ENCODE results near the gene DHX58.

DHX58 gene

GRCh38 chr17:42110301-42111264 is 1.9 kb downstream of the DHX58 start:
- DNase-seq (ENCODE audit: low read depth): no peak

GRCh38 chr17:42109086-42109485 is 3.4 kb downstream of the DHX58 start:
- no peak for DNase-seq (ENCODE audit: low read depth)

- peak; percentile 79 for DNase-seq (ENCODE audit: low read depth)
These were observed 4.6 kb downstream of the DHX58 start for GRCh38 chr17:42107597-42108576.

- no peak for DNase-seq (ENCODE audit: low read depth)
These were observed 5.4 kb downstream of the DHX58 start for GRCh38 chr17:42107124-42107523.

- DNase-seq (ENCODE audit: low read depth): no peak
These were observed 6.5 kb downstream of the DHX58 start for GRCh38 chr17:42106009-42106408.

- DNase-seq (ENCODE audit: low read depth): no peak
These were observed 8.2 kb downstream of the DHX58 start for GRCh38 chr17:42104264-42104663.

- no peak for DNase-seq (ENCODE audit: low read depth)
These were observed 9.1 kb downstream of the DHX58 start for GRCh38 chr17:42103221-42103954.

- peak; percentile 31 for DNase-seq (ENCODE audit: low read depth)
These were observed 10.8 kb downstream of the DHX58 start for GRCh38 chr17:42101513-42102292.

- DNase-seq (ENCODE audit: low read depth): no peak
These were observed 13.6 kb downstream of the DHX58 start for GRCh38 chr17:42098730-42099399.

- DNase-seq (ENCODE audit: low read depth): peak; percentile 13
These were observed 14.6 kb downstream of the DHX58 start, which contains the start of gene ZNF385C for GRCh38 chr17:42097691-42098631. Gene ZNF385C (minus strand): TSS chr17:42098473. CDS start chr17:42063056, 35,417 bp downstream.

- no peak for DNase-seq (ENCODE audit: low read depth)
These were observed 16.0 kb downstream of the DHX58 start for GRCh38 chr17:42096360-42097111.

GRCh38 chr17:42094375-42095069 is 18.0 kb downstream of the DHX58 start:
- DNase-seq (ENCODE audit: low read depth): no peak

- no peak for DNase-seq (ENCODE audit: low read depth)
These were observed 19.6 kb downstream of the DHX58 start for GRCh38 chr17:42092939-42093338.

GRCh38 chr17:42090964-42091790 is 21.3 kb downstream of the DHX58 start:
- no peak for DNase-seq (ENCODE audit: low read depth)

GRCh38 chr17:42088736-42089135 is 23.8 kb downstream of the DHX58 start:
- DNase-seq (ENCODE audit: low read depth): no peak

GRCh38 chr17:42087736-42088705 is 24.5 kb downstream of the DHX58 start:
- no peak for DNase-seq (ENCODE audit: low read depth)
